ENCODE measurements around the gene KRTAP5-7.

- TF ChIP-seq, protein P1, sequence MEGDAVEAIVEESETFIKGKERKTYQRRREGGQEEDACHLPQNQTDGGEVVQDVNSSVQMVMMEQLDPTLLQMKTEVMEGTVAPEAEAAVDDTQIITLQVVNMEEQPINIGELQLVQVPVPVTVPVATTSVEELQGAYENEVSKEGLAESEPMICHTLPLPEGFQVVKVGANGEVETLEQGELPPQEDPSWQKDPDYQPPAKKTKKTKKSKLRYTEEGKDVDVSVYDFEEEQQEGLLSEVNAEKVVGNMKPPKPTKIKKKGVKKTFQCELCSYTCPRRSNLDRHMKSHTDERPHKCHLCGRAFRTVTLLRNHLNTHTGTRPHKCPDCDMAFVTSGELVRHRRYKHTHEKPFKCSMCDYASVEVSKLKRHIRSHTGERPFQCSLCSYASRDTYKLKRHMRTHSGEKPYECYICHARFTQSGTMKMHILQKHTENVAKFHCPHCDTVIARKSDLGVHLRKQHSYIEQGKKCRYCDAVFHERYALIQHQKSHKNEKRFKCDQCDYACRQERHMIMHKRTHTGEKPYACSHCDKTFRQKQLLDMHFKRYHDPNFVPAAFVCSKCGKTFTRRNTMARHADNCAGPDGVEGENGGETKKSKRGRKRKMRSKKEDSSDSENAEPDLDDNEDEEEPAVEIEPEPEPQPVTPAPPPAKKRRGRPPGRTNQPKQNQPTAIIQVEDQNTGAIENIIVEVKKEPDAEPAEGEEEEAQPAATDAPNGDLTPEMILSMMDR (IDR thresholded peaks at IDR 0.05; ENCODE audit: low read depth, low read length) = no peak
- no peak for TF ChIP-seq EZH2phosphoT487 (IDR thresholded peaks at IDR 0.05; ENCODE audit: low read depth)
These were observed 42.0 kb upstream of the KRTAP5-7 start for GRCh38 chr11:71485063-71485399.
